GM21390 (cell line): ENCODE measurements around the gene KIF3A.
"Not testable (repeated sequence)": the region's sequence is repeated elsewhere in the genome, so short reads cannot be mapped to it uniquely, and the experiment has no call there.

Experiments
- ATAC-seq: cut with Tn5 transposase; IDR thresholded peaks from one replicate; pipeline ENCODE4 v1.9.1; 2021; ENCODE audit not compliant: unreplicated experiment

The KIF3A gene

DNA sequence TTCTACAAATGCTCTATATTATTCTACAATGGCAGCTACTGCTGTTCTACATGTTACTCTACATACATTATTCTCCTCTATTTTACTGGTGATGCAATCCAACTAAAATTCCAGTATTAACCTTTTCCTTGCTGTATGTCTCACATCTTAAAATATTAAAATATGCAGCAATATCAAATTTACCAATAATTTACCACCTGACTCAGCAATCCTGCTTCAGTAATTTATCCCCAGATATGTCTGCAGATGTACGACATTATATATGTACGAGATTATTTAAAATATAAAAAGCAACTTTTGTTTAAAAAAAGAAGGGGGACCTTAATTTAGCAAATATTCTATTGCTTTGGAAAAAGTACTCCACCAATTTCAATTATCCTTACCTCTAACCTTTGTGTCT, 11.6 kb downstream of the KIF3A start:
- no peak for ATAC-seq

DNA sequence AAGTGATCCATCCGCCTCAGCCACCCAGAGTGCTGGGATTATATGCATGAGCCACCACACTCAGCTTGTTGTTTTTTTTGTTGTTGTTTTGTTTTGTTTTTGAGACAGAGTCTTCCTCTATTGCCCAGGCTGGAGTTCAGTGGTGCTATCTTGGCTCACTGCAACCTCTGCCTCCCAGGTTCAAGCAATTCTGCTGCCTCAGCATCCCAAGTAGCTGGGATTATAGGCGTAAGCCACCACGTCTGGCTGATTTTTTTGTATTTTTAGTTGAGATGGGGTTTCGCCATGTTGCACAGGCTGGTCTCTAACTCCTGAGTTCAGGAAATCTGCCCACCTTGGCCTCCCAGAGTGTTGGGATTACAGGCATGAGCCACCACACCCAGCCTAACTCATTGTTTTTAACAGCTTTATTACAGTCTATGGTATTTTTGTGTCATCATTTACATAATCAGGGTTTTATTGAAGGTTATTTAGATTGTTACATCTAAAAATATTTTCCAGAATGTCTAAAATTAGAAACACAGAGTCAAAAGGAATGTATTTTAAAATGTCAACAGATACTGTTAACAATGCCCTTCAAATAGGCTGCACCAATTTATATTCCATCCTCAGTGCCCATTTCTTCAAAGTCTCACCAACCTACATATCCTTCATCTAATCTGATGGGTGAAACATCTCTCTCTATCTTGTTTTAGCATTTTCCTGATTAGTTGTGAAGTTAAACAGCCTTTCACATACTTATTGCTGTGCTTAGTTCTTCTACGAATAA, 18.6 kb downstream of the KIF3A start:
- ATAC-seq, result no peak

DNA sequence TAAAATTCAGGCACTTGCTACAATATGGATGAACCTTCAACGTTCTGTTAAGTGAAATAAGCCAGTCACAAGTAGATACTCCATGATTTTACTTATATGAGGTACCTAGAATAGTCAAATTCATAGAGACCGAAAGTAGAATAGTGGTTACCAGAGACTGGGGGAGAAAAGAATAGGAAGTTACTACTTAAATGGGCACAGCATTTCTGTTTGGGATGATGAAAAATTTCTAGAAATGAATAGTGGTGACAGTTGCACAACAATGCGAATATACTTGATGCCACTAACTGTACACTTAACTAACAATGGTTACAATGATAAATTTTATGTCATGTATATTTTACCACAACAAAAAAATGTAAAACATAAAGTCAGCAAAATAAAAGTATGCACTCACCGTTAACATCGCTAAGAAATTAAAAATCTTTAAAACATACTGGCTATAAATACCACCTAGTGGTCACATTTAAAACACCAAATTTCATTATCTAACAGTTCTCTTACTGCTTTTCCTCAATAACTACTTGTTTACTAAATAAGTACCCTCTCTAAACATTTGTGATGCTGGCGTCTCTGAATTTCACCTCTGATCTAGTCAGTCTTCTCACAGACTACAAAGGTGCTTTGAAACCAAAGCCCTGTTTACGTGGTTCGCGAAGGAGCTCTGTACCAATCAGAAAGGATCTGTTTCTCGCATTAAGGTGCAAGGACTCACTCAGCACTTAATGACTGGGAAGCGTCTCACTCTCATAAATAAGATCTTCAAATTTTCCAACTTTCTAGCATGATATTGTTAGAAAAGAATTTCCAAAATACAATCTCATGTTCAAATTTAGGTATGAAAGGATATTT, 22.7 kb downstream of the KIF3A start:
- no peak for ATAC-seq

DNA sequence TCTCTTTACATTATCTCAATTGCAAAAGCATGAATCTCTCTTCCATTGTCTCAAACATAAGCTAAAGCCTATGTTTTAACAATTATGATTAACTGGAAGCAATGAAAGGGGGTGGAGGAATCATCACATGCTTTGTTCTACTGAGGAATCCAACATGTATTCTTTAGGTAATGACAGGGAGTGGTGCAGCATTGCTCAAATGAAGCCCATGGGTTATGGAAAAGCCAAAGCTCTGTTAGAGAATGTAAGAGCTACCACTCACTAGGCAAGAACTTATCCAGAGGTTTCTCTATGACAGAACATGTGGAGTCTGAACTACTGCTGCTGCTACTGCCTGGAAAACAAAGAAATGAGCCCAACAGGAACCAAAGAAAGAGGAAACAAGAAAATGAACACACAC, 28.7 kb downstream of the KIF3A start:
- ATAC-seq, result no peak

DNA sequence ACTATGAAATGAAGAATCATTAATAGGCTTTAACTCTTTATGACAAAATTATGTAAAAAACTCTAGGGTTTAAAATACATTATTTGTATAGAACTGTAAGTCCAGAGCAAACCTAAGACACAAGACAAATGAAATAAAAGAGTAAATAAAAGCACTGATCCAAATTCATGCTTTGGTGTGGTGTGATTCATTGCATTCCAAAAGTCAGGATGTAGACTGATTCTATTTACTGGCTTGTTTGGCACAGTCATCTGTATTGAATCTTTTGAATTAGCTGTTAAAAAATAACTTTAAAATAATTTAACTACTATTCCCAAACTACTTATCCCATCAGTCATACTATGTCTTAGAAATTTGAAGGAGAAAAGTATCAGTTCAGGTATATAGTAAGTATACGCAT, 32.5 kb downstream of the KIF3A start:
- ATAC-seq, result no peak

DNA sequence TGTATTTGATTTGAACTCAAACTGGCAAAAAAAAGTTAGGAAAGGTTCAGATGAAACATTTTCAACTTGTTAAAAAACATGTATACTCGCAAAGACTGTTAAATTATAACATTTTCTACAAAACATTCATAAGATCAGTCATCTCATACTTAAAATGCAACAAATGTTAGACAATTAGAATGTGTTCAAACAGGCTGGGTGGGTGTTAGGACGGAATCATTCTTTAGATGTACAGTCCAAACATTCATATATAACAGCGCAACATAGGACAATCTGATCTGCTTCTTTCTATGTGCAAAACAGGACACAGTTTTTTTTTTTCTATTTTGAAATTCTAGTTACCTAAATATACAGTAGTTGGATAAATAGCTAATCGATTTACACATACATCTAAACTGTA, 41.4 kb downstream of the KIF3A start:
- no peak for ATAC-seq

DNA sequence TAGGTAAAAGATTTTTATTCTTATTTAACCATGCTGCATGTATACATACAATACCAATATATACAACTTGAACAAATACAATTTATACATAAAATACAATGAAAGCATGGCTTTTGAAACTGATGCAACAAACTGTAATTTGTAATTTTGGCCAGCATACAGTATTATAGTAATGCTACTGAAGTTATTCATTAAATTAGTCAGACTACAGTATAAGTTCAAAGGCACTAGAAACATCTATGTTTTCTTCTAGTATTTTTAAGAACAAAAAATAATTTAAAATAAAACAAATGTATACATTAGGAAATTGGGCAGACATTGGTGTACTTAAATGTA, 44.7 kb downstream of the KIF3A start:
- no peak for ATAC-seq

DNA sequence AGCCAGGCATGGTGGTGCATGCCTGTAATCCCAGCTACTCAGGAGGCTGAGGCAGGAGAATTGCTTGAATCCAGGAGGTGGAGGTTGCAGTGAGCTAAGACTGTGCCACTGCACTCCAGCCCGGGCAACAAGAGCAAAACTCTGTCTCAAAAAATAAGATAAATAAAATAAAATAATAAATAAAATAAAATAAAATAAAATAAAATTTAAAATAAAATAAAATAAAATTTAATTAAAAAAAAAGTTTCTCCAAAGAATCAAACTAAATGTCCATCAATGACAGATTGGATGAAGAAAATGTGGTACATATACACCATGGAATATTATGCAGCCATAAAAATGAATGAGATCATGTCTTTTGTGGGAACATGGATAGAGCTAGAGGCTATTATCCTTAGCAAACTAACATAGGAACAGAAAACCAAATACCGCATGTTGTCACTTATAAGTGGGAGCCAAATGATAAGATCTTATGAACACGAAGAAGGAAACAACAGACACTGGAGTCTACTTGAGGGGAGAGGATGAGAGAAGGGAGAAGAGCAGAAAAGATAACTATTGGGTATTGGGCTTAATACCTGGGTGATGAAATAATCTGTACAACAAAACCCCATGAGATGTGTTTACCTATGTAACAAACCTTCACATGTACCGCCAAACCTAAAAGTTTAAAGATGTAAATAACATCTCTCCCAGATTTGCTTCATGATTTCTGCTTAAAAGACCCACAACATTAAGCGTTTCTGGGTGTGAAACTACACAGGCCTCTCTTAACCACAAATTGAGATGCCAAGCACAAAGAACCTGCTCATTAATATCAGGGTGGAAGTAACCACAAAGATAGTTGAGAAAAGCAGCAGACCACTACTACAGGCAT, 45.4 kb downstream of the KIF3A start:
- not testable (repeated sequence) for ATAC-seq

DNA sequence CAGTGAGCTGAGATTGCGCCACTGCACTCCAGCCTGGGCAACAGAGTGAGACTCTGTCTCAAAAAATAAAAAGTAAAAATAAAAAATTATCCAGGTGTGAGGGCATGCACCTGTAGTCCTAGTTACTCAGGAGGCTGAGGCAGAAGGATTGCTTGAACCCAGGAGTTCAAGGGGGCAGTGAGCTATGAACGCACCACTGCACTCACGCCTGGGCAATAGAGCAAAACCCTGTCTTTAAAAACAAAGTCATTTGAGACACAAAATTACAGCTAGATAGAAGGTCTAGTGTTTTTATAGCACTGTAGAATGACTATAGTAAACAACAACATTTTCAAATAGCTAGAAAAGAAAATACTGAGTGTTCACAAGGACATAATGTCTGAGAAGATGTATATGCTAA, 47.2 kb downstream of the KIF3A start:
- no peak for ATAC-seq

DNA sequence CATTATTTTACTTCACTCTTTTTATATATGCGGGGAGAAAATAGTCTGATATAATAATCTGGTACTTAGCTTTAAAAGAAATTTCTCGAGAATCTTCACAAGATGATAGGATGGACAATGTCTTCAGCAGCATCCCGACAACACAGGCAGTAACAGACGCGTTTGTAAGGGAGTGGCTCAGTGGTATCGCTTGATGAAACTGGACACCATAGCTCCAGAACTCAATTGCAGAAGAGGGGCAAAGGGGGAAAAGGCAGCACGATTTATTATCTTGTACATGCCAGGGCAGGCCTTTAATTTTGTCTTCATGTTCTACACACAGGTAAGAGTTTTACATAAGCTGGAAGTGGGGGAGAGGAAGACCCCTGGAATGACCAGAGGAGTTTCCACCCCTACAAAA, 47.8 kb downstream of the KIF3A start:
- ATAC-seq, result no peak

DNA sequence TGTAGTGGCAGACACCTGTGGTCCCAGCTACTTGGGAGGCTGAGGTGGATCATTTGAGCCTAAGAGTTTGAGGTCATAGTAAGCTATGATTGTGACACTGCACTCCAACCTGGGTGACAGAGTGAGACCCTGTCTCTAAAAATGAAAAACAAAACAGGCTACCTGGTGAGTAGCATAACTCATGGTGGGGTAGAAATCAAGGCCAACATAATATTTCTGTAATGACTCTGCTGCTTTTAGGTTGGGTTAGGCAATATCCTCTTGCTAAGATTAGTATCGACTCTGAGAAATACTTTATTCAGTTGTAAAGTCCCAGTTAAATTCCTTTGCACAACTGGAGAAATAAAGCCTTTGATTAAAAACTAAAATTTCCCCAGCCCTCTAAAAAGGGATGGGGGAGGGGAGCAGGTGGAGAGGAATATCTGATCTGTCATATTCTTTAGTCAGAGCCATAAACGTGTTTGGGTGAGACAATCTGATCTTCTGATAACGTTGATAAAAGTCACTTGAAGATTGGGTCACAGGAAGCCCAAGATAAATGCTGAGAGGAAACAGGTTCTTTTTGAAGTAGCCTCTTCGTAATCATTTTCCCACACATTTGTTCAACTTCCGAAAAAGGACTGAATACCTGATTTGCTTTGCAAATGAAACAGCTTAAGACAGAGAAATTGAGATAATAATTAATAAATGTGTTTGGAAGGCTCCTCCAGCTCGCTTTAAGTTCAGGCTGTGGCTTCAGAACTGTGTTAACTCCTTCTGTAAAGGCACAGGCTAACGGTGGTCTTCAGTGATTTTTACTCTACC, 48.6 kb downstream of the KIF3A start:
- ATAC-seq, result peak; percentile 43

DNA sequence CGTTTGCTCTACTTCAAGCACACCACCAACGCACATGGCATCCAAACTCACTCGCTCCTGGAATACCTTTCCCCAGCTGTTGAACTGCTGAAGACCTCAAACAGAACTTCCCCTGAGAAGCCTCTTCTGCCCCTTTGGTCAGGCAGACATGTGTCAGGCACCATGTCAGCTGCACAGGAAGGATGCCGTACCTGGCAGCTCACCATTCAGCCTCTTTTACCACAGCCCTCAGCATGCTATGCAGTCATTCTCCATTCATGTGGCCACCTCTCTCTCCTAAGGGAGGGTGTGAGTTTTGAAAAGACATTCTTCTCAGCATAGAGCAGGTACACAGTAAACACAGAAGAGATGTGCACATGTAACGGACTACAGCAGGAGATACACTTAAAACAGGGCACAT, 49.4 kb downstream of the KIF3A start:
- no peak for ATAC-seq

DNA sequence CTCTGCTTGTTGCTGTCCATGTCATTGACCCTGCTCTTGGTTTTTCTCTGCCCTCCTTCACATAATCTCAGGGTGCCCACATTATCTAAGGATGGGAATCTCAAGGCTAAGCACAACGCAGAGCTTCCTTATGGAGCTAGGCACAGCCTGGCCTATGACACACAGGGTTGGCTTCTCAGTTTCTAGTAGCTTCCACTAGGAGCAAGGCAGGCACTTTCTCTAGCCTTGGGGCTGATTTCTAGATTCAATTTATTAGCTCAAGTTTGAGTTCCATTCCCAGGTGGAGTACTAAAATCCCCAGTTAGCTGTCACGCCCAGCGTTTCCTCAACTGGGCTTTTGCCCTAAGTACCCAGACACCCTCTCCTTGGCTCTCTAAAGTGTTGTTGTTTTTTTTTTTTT, 51.2 kb downstream of the KIF3A start:
- no peak for ATAC-seq

DNA sequence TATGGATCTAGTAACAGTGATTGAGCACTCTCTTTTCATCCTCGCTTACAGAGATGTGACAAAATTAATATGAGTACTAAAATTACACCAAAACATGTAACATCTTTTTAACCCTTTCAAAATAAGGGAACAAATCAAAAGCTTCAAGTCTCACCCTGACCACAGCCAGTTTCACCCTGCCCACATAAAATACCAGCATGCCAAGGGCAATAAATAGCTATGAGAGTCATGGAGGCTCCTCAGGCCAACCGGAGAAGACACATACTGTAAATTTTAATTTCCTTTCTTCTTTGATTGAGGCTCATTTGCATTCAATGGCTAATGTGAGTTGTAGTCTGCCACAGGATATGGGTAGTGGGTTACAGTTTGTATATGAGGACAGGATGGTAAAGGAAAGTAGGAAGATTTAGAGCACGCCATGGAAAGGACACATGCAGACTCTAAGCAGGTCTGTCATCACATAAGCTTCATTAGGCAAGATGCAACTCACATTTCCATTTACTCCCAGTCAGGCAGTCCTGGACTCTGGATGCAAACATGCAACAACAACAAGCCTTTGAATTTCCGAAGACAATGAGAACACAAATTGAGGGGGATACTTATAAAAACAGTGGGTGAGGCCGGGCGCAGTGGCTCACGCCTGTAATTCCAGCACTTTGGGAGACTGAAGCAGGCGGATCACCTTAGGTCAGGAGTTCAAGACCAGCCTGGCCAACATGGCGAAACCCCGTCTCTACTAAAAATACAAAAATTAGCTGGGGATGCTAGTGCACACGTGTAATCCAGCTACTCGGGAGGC, 52.2 kb downstream of the KIF3A start:
- no peak for ATAC-seq

DNA sequence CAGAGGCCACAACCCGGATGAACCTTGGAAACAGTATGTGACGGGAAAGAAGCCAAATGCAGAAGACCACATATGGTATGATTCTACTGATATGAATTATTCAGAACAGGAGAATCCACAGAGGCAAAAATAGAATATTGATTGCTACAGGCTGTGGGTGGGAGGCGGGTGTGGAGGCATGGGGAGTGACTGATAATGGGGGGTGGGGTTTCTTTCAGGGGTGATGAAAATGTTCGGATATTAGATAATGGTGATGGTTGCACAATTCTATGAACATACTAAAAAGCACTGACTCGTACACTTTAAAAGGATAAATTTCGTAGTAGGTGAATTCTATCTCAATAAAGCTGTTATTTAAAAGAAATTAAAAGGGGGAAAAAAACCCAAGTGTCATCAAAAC, 52.9 kb downstream of the KIF3A start:
- ATAC-seq, result no peak

DNA sequence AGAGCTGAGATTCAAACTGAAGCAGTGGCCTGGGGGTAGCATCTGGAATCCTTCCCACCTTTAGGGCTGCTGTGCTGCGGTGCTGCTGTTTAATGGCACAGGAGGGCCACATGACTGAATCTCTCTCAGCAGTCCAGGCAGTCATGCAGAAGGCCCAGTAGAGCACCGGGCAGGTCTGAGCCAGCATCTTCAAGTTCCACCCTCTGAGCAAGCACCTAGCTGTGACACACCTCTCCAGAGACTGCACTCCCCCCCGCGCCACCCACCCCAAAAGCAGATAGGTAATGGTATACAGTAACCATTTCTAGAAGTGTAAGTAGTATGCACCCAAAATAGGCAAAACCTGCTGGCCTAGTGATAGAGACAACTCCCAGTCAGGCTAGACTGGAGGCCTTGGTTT, 55.4 kb downstream of the KIF3A start:
- ATAC-seq, result no peak

DNA sequence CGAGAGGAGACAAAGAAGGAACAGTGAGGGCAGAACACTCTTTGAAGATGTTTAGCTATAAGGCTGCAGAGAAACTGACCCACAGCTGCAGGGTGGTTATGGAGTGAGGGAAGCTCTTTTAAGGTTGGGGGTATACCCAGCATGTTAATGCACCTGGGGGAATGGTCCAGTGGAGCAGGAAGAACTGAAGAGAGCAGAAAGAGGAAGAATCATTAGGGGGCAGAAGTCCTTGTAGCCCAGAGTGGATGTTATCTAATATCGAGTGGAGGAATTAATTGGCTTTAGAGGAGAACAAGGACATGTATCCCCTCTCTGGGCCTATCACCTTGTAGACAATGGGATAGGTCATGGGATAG, 55.9 kb downstream of the KIF3A start:
- ATAC-seq, result no peak

DNA sequence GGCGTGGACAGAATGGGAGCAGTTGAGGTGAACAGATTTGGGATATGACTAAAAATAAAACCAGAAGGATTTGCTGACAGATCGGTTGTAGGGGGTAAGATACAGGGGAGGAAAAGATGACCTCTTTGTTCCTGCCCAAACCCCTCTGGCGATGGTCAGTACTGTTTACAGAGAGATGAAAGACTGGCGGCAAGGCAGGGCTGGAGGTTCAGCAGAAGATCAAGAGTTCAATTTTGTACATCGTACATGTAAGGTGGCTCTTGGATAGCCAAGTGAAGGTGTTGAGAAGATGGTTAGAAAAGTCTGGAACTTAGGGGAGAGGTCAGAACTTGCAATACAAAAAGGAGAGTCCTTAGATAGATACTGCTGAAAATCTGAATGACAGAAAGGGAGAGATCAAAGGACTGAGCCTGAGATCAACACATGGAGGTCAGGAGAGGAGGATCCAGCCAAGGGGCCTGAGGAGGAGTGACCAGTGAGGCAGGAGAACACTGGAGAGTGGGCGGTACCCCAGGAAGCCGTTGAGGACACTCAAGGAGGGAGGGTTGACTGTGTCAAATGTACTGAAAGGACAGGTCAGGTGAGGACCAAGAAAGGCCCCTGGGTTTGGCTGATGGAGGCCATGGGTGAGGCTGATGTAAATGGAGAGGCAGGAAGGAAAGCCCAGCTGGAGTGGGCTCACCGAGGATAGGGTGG, 56.4 kb downstream of the KIF3A start:
- ATAC-seq, result no peak

DNA sequence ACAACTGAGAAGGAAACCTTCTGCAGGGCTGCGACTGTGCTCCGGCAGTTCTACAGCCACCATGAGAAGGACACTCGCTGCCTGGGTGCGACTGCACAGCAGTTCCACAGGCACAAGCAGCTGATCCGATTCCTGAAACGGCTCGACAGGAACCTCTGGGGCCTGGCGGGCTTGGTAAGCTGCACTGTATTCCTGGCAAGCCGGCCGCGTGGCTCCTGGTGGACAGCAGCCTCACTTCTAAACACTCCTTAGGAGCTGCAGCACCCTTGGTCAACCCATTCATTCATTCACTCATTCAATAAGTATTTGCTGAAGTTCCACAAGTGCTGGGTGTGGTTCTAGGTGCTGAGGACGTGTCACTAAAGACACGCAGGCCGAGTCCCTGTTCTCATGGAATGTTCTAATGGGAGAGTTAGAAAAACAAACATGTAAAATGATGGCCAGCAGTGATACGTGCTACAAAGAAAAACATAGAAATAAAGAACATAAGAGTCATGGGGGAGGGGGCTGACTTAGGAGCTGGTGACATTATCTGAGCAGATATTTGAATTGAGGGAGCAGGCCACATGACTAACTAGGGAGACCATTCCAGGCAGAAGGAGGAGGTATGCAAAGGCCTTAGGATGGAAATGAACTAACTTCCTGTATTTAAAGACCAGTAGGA, 57.5 kb downstream of the KIF3A start:
- ATAC-seq, result no peak
